GM10266 (cell line): ENCODE results near the gene BRICD5.

Source experiments
- DNase-seq: peaks from one replicate; pipeline ENCODE4 v3.0.0; 2012; ENCODE audit errors: extremely low spot score
- TF ChIP-seq, protein P1 (sequence below): IDR thresholded peaks from 2 replicates; pipeline ENCODE4 v1.5.1; 2012; ENCODE audit warnings: mild to moderate bottlenecking, low read depth; ENCODE audit not compliant: control insufficient read depth, insufficient read depth; ENCODE audit errors: missing control alignments

Gene BRICD5

DNA sequence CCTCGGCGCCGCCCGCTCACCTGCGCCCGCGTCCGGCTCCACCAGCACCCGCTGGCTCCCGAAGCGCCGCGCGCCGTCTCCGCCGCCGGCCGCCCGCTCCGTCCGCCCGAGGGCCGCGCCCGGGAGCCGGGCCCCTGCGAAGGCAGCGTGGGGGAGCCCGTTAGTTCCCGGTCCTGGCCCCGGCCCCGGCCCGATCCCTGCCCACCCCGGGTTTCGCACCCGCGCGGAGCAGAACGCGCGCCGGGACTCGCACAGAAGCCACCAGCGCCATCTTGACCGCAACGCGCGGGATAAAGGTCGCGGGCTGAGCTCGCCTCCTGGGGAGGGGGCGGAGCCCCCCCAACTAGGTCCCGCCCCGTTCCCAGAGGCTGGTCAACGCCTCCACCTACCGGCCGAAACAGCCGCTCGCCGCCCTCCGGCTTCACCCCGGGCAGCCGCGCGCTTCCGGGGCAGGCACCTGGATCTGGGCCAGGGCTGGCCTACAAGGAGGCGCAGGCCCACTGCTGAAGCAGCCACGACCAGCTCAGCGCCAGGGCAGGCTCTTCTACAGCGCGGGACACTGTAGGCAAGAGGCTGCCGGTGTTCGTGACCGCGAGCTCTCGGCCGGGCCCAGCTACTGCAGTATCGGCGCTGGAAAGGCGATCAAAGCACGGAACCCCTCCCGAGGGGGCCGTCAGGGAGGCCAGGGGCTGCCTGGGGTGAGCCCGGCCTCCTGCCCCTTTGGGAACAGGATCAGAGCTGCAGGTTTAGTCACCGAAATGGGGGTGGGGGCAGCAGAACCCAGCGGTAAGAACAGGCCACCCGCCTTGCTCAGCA, 40.8 kb upstream of the BRICD5 start, which contains the start of gene ECI1:
Gene ECI1, minus strand, starts transcription at position 292 of the 816 bp plus-strand sequence. Its CDS starts 21 bp downstream, at position 271.
- TF ChIP-seq, protein P1, sequence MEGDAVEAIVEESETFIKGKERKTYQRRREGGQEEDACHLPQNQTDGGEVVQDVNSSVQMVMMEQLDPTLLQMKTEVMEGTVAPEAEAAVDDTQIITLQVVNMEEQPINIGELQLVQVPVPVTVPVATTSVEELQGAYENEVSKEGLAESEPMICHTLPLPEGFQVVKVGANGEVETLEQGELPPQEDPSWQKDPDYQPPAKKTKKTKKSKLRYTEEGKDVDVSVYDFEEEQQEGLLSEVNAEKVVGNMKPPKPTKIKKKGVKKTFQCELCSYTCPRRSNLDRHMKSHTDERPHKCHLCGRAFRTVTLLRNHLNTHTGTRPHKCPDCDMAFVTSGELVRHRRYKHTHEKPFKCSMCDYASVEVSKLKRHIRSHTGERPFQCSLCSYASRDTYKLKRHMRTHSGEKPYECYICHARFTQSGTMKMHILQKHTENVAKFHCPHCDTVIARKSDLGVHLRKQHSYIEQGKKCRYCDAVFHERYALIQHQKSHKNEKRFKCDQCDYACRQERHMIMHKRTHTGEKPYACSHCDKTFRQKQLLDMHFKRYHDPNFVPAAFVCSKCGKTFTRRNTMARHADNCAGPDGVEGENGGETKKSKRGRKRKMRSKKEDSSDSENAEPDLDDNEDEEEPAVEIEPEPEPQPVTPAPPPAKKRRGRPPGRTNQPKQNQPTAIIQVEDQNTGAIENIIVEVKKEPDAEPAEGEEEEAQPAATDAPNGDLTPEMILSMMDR, result peak; percentile 72
- DNase-seq, result peak; percentile 100

DNA sequence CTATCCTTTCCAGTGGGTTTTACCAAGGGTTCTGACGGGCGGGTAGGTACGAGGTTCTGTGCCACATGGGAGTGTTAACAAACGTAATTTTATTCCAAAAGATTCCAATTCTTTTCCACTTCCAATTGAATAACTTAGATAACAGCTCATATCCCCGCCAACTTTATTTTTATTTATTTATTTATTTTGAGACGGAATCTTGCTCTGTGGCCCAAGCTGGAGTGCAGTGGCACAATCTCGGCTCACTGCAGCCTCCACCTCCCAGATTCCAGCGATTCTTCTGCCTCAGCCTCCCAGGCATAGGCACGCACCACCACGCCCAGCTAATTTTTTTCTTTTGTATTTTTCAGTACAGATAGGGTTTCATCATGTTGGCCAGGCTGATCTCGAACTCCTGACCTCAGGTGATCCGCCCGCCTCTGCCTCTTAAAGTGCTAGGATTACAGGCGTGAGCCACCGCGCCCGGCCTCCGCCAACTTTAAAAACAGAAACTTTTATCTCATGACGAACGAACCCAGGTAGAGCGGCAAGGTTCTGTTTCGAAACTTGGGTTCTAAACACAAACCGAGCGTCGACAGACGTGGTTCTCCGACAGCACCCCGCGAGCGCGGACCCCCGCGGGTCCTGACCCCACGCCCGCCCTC, 40.1 kb upstream of the BRICD5 start:
- DNase-seq, result no peak
- TF ChIP-seq, protein P1, result no peak

DNA sequence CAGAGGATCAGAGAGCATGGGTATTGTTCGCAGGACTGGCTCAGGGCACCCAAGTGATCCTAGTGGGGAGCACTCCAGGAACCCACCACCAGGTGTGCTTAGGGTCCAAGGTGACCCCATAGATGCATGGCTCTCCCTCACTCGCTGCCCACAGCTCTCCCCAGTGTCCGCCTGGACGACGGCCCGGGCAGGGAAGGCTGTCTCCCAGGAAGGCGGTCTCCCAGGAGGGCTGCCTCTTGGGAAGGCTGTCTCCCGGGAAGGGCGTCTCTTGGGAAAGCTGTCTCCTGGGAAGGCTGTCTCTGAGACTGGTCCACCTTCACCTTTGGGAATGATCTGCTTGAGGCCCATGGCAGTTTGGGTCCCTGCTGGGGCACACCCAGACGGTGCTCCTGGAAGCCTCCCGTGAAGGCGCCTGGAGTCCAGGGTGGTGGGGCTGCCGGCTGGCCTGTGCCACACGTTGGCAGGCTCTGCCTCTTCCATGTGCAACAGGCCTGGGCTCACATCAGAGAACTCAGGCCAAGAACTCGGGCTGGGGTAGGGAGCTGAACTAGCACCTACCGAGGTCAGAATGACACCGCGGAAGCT, 35.7 kb upstream of the BRICD5 start:
- no peak for DNase-seq
- TF ChIP-seq, protein P1, result no peak

DNA sequence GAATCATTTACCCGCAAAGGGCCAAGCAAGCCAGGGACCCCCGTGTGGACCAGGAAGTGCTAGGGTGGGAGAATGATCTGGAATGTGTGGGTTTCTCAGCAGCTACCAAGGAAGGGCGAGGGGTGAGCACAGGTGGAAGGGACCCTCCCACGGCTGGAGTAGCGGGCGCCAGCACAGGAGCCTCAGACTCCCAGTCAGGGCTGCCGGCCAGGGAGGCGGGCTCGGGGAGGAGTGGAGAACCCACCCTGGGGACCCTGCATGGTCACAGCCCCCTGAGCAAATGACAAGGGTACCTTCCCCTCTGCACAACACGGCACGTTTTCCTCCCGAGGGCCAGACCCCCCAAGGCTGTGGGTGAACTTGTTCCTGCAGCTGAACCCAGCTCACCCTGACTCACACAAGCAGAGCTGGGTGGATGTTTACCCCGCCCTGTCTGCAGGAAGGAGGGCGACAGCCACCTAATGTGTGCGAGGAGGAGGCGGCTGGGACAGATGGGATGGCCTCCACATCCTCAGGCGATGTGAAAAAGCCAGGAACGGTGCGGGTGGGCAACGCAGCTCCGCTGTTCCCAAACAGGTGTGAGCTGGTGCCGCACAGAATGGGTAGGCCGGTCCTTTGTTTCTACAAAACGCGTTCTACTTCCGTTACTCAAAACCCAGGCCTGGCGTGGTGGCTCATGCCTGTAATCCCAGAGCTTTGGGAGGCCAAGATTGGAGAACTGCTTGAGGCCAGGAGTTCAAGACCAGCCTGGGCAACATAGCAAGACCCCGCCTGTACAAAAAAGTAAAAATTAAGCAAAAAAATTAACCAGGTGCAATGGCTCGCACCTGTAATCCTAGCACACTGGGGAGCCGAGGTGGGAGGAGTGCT, 34.5 kb upstream of the BRICD5 start:
- TF ChIP-seq, protein P1, result no peak
- DNase-seq, result no peak

DNA sequence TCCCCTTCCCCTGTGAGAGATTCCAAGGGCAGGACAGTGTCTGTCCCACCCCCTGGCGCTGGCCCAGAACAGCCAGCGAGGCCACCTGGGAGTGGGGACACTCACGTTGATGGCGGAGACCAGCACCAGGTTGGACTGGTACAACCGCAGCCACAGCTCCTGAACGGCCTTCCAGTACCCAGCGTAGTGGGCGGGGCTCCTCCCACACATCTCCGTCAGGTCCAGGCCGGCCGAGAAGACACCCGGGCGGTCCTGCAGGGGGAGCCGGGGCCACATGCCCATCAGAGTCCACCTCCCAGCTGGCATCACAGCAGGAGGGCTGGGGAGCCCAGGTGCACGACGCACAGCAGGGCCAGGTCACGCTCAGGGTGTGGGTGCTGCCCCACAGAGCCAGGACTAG, 33.6 kb upstream of the BRICD5 start:
- DNase-seq, result no peak
- TF ChIP-seq, protein P1, result no peak

DNA sequence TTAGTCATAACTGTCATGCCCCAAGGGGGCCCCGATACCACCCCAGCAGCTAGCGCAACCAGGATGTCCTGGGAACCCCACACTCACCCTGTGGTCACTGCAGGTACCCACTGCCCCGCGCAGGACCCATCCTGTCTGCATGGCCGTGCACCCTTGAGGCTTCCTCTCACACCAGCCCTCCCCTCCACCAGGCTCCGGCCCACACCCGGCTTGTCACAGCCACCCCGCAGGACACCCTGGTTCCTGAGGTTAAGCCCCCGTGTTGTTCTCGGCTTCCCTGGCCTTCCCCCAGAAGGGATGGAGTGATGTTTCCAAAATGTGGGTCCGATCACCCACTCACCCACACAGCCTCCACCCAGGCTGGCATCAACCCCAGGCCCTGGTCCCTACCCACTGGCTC, 33.1 kb upstream of the BRICD5 start:
- DNase-seq, result no peak
- TF ChIP-seq, protein P1, result no peak
